B cell (primary cell): ENCODE measurements around the gene RIMBP2. TPM values are rescaled to one million over a fixed set of nuclear protein-coding genes. Genes with fewer than 3 reads are reported as not detected.

Experiments
- ATAC-seq: fragments of 200-7000 bp; cut with Tn5 transposase; one replicate; pipeline ENCODE4 v1.10.0; 2021; ENCODE audit warnings: low read depth, mild to moderate bottlenecking, moderate number of reproducible peaks, moderate library complexity
- CTCF ChIA-PET: fragments of 350-600 bp; sonication (Branson Sonifier 250); formaldehyde crosslinking; loops from one replicate; lab custom pipeline; 2021; ENCODE audit warnings: antibody characterized with exemption, inconsistent platforms; lab: Charles Lee
- POLR2A ChIA-PET: fragments of 350-600 bp; sonication (Branson Sonifier 250); formaldehyde crosslinking; loops from one replicate; lab custom pipeline; 2021; ENCODE audit warnings: antibody characterized with exemption; lab: Charles Lee
- DNase-seq: peaks from one replicate; pipeline ENCODE4 v3.0.0; 2013
- H2AFZ ChIP-seq: 2 replicates; pipeline ENCODE4 v1.6.1; 2012; ENCODE audit warnings: mild to moderate bottlenecking, low read depth, low read length; ENCODE audit not compliant: insufficient read depth, poor library complexity, severe bottlenecking
- H3K27ac ChIP-seq, 2 donors: 1 replicate in 1 of 2; 2 replicates in 1 of 2; pipeline ENCODE4 v1.5.1; 2012 to 2013; ENCODE audit warnings: low read length in 2 of 2, mild to moderate bottlenecking in 2 of 2, moderate library complexity in 1 of 2
- H3K27me3 ChIP-seq, 4 experiments: fragments of 200-600 bp in 1 of 4; sonication (generic) in 1 of 4; replicated peaks in 1 of 4; 1 replicate in 2 of 4; 2 replicates in 2 of 4; pipeline versions ENCODE4 v1.6.1 to v1.7.0; 2013 to 2016; ENCODE audit warnings: low read length in 3 of 4, mild to moderate bottlenecking in 2 of 4, mixed read lengths in 1 of 4, moderate library complexity in 1 of 4; ENCODE audit not compliant: insufficient read depth in 4 of 4, control insufficient read depth in 3 of 4; ENCODE audit errors: control extremely low read depth in 1 of 4
- H3K36me3 ChIP-seq, 2 experiments: replicated peaks in 1 of 2; 1 replicate in 1 of 2; 2 replicates in 1 of 2; pipeline versions ENCODE4 v1.6.1 to v1.7.1; 2013; ENCODE audit warnings: low read length in 1 of 2; ENCODE audit not compliant: insufficient read depth in 2 of 2, control insufficient read depth in 1 of 2; ENCODE audit errors: control extremely low read depth in 1 of 2, extremely low read depth in 1 of 2
- H3K4me1 ChIP-seq, 2 donors: fragments of 200-600 bp in 1 of 2; sonication (generic) in 1 of 2; 1 replicate in 1 of 2; 2 replicates in 1 of 2; pipeline versions ENCODE4 v1.5.1 to v1.6.1; 2013 to 2017; ENCODE audit warnings: low read length in 2 of 2; ENCODE audit not compliant: control insufficient read depth in 2 of 2, insufficient read depth in 2 of 2
- H3K4me2 ChIP-seq: replicated peaks from 2 replicates; pipeline ENCODE3; 2012; ENCODE audit warnings: mild to moderate bottlenecking, low read depth, low read length; ENCODE audit not compliant: poor library complexity, severe bottlenecking
- H3K4me3 ChIP-seq, 5 experiments: fragments of 200-600 bp in 1 of 5; sonication (generic) in 1 of 5; 1 replicate in 3 of 5; 2 replicates in 2 of 5; pipeline versions ENCODE4 v1.5.1 to v1.7.0; 2011 to 2016; ENCODE audit warnings: low read length in 4 of 5, mild to moderate bottlenecking in 4 of 5, low read depth in 2 of 5, control low read depth in 1 of 5, moderate library complexity in 1 of 5; ENCODE audit not compliant: insufficient read depth in 1 of 5; ENCODE audit errors: control extremely low read depth in 1 of 5, extremely low read depth in 1 of 5
- H3K79me2 ChIP-seq: fragments of 200-600 bp; sonication (generic); one replicate; pipeline ENCODE4 v1.6.0; 2016; ENCODE audit warnings: low read length; ENCODE audit not compliant: control insufficient read depth, insufficient read depth
- H3K9ac ChIP-seq: fragments of 200-600 bp; sonication (generic); 2 replicates; pipeline ENCODE4 v1.6.1; 2017; ENCODE audit warnings: mild to moderate bottlenecking, low read length, moderate library complexity
- H3K9me3 ChIP-seq, 3 donors: one replicate each; pipeline versions ENCODE4 v1.6.1 to v1.7.1; 2013; ENCODE audit warnings: low read length in 2 of 3; ENCODE audit not compliant: control insufficient read depth in 2 of 3, insufficient read depth in 1 of 3; ENCODE audit errors: control extremely low read depth in 1 of 3
- H4K20me1 ChIP-seq: 2 replicates; pipeline ENCODE4 v1.6.0; 2012; ENCODE audit warnings: mild to moderate bottlenecking, low read length; ENCODE audit not compliant: insufficient read depth, control insufficient read depth, poor library complexity, severe bottlenecking
- H3K27ac Mint-ChIP-seq: one replicate; pipeline ENCODE4 v1.8.0; 2021; ENCODE audit warnings: mixed read lengths
- H3K27me3 Mint-ChIP-seq: one replicate; pipeline ENCODE4 v1.8.0; 2021; ENCODE audit warnings: mixed read lengths
- H3K4me1 Mint-ChIP-seq: one replicate; pipeline ENCODE4 v1.8.0; 2021; ENCODE audit warnings: mixed read lengths
- H3K4me3 Mint-ChIP-seq: one replicate; pipeline ENCODE4 v1.8.0; 2021; ENCODE audit warnings: mixed read lengths
- H3K9me3 Mint-ChIP-seq: one replicate; pipeline ENCODE4 v1.8.0; 2022; ENCODE audit warnings: mixed read lengths; ENCODE audit not compliant: insufficient read depth
- CTCF ChIP-seq: fragments of 200-600 bp; IDR thresholded peaks from one replicate; pipeline ENCODE4 v1.8.0; 2022; ENCODE audit warnings: antibody characterized with exemption, mild to moderate bottlenecking
- EZH2 ChIP-seq: IDR thresholded peaks from 2 replicates; pipeline ENCODE4 v1.6.1; 2012; ENCODE audit warnings: borderline replicate concordance, low read depth, mild to moderate bottlenecking, moderate library complexity, low read length; ENCODE audit not compliant: insufficient read depth, poor library complexity, severe bottlenecking
- WGBS: methylation state at CpG from one replicate; pipeline ENCODE4 v1.1.5; 2013; ENCODE audit warnings: missing lambda C conversion rate; ENCODE audit not compliant: insufficient coverage; 5-methylcytosine and 5-hydroxymethylcytosine counted together
- intact Hi-C: fragments of 100-400 bp; cut with micrococcal nuclease; formaldehyde crosslinking; loops from one replicate; pipeline ENCODE4 v1.10.0; 2022
- polyA plus RNA-seq: library from polyadenylated mRNA; depleted of rRNA; stranded (reverse); fragments of >200 nt; gene quantifications from 2 replicates; pipeline ENCODE4 v1.2.3, GENCODE V29; 2012
- total RNA-seq, 2 donors: library from RNA; stranded (reverse); fragments of 120-200 nt in 1 of 2; gene quantifications; 1 replicate in 1 of 2; 2 replicates in 1 of 2; pipeline versions ENCODE4 v1.2.3 to v1.2.4, GENCODE V29; 2013 to 2022

The RIMBP2 gene
- total and polyA plus RNA-seq, 2 donors (not counting 1 experiment from before 2014, with no cell fraction given): not detected

- POLR2A ChIA-PET: no interaction called here
- WGBS: 89% methylated on average over 12 of the region's 18 CpGs
- Histone ChIP-seq H3K9ac (no peak overlapping the region), H3K4me1 (no peaks in the 10 kb centered on the region), H3K9me3 (peaks cover 0 to 41% (median 0%) of the 10 kb centered on the region in 3 donors), H3K27ac (no peak overlapping the region), H3K4me2 (no peak overlapping the region), H3K36me3 (no peaks in the 10 kb centered on the region), H2AFZ (no peak overlapping the region), H3K79me2 (no peaks in the 10 kb centered on the region), H4K20me1 (no peaks in the 10 kb centered on the region), H3K4me3 (no peak overlapping the region), H3K27me3 (no peaks in the 10 kb centered on the region)
- Mint-ChIP-seq H3K9me3 (no peaks in the 10 kb centered on the region), H3K27ac (no peak overlapping the region), H3K4me1 (no peaks in the 10 kb centered on the region), H3K4me3 (no peak overlapping the region), H3K27me3 (no peaks in the 10 kb centered on the region)
- CTCF ChIA-PET: no interaction called here
- intact Hi-C loops: no loop called here
- DNase-seq: no peak
- no peak for ATAC-seq
- no peak for TF ChIP-seq CTCF
- no peak for TF ChIP-seq EZH2
These were observed 288.7 kb downstream of the RIMBP2 start for GRCh38 chr12:130427381-130427887.

- ATAC-seq (no peak), DNase-seq (no peak)
- Mint-ChIP-seq H3K4me1 (no peaks in the 10 kb centered on the region), H3K27me3 (no peaks in the 10 kb centered on the region), H3K4me3 (no peak overlapping the region), H3K27ac (no peak overlapping the region), H3K9me3 (no peaks in the 10 kb centered on the region)
- H3K4me1 ChIP-seq: no peaks in the 10 kb centered on the region
- 87% methylated on average over 20 of the region's 20 CpGs for WGBS
- peaks cover 0 to 40% (median 0%) of the 10 kb centered on the region in 3 donors for H3K9me3 ChIP-seq
- H3K4me2 ChIP-seq: no peak overlapping the region
- TF ChIP-seq CTCF (no peak), EZH2 (no peak)
- POLR2A ChIA-PET: interaction anchor here (0.7 kb wide), 1 partner anchor 271 kb away, joined by 7 read pairs; no protein-coding TSS in a partner anchor
- CTCF ChIA-PET: no interaction called here
- intact Hi-C loops: no loop called here
- no peaks in the 10 kb centered on the region for H3K36me3 ChIP-seq
- H3K4me3 ChIP-seq: no peak overlapping the region
- H3K27me3 ChIP-seq: no peaks in the 10 kb centered on the region
- H3K79me2 ChIP-seq: no peaks in the 10 kb centered on the region
- H3K27ac ChIP-seq: no peak overlapping the region
- no peaks in the 10 kb centered on the region for H4K20me1 ChIP-seq
- H2AFZ ChIP-seq: no peak overlapping the region
- H3K9ac ChIP-seq: no peak overlapping the region
These were observed 290.3 kb downstream of the RIMBP2 start for GRCh38 chr12:130425698-130426245.
